SHP77 treated with DMSO at 0.1 percent for 48 hours (cell line): ENCODE measurements around the gene DLG5.

Experiments
- DNase-seq: peaks from one replicate; lab custom pipeline; 2025; lab: John Stamatoyannopoulos, UW

The DLG5 gene

GRCh38 chr10:77818378-77818777 lies 108.2 kb downstream of the DLG5 start:
- DNase-seq, result no peak

GRCh38 chr10:77817541-77817940 lies 109.0 kb downstream of the DLG5 start:
- DNase-seq, result no peak

- no peak for DNase-seq
Measured at GRCh38 chr10:77816311-77816710, 110.2 kb downstream of the DLG5 start.

GRCh38 chr10:77812741-77813140 lies 113.8 kb downstream of the DLG5 start:
- no peak for DNase-seq

GRCh38 chr10:77811831-77812430 lies 114.6 kb downstream of the DLG5 start:
- DNase-seq, result no peak

- DNase-seq, result no peak
Measured at GRCh38 chr10:77810446-77811335, 115.9 kb downstream of the DLG5 start.

GRCh38 chr10:77809336-77809735 lies 117.2 kb downstream of the DLG5 start:
- no peak for DNase-seq

GRCh38 chr10:77807706-77808105 lies 118.8 kb downstream of the DLG5 start:
- DNase-seq, result no peak

GRCh38 chr10:77806511-77807157 lies 119.9 kb downstream of the DLG5 start:
- no peak for DNase-seq

- DNase-seq, result no peak
Measured at GRCh38 chr10:77805676-77806075, 120.9 kb downstream of the DLG5 start.

- no peak for DNase-seq
Measured at GRCh38 chr10:77804371-77804770, 122.2 kb downstream of the DLG5 start.

GRCh38 chr10:77801474-77802161 lies 124.9 kb downstream of the DLG5 start:
- no peak for DNase-seq

GRCh38 chr10:77800738-77801266 lies 125.8 kb downstream of the DLG5 start:
- DNase-seq, result no peak

- no peak for DNase-seq
Measured at GRCh38 chr10:77800320-77800719, 126.2 kb downstream of the DLG5 start.

GRCh38 chr10:77799352-77799751 lies 127.2 kb downstream of the DLG5 start:
- DNase-seq, result no peak

GRCh38 chr10:77798940-77799339 lies 127.6 kb downstream of the DLG5 start:
- no peak for DNase-seq

GRCh38 chr10:77796311-77796915 lies 130.1 kb downstream of the DLG5 start:
- DNase-seq, result no peak

GRCh38 chr10:77795426-77796055 lies 131.0 kb downstream of the DLG5 start:
- no peak for DNase-seq

GRCh38 chr10:77794256-77795142 lies 132.1 kb downstream of the DLG5 start:
- no peak for DNase-seq

- no peak for DNase-seq
Measured at GRCh38 chr10:77793831-77794230, 132.7 kb downstream of the DLG5 start.
